HepG2 (cell line): ENCODE data around the gene CFAP43. TPM values are rescaled to one million over a fixed set of nuclear protein-coding genes. Genes with fewer than 3 reads are reported as not detected.

ENCODE experiments used
- AHDC1 ChIP-seq: sonication (generic); formaldehyde crosslinking; IDR thresholded peaks from 2 replicates; pipeline ENCODE4 v1.5.1; 2020; ENCODE audit warnings: mild to moderate bottlenecking, missing genetic modification reagents, borderline replicate concordance
- CBX2 ChIP-seq, 2 experiments: fragments of 200-600 bp in 1 of 2; sonication (generic); formaldehyde crosslinking in 1 of 2; IDR thresholded peaks; 2 replicates each; pipeline versions ENCODE4 v1.7.0 to v1.8.1; 2018 to 2022; ENCODE audit warnings: low read depth in 2 of 2, low read length in 1 of 2, mild to moderate bottlenecking in 1 of 2, missing genetic modification reagents in 1 of 2
- CEBPG ChIP-seq: IDR thresholded peaks from 2 replicates; pipeline ENCODE4 v1.6.1; 2016
- CEBPZ ChIP-seq: IDR thresholded peaks from 2 replicates; pipeline ENCODE4 v1.6.1; 2012; ENCODE audit warnings: low read length, improper control_type of control experiment
- ISL2 ChIP-seq: sonication (generic); formaldehyde crosslinking; IDR thresholded peaks from 2 replicates; pipeline ENCODE4 v1.5.0; 2020; ENCODE audit warnings: missing genetic modification reagents
- KDM5B ChIP-seq: sonication (generic); formaldehyde crosslinking; IDR thresholded peaks from 2 replicates; pipeline ENCODE4 v1.4.0; 2020; ENCODE audit warnings: missing genetic modification reagents, mild to moderate bottlenecking, borderline replicate concordance
- MAFF ChIP-seq: IDR thresholded peaks from 2 replicates; pipeline ENCODE4 v1.6.1; 2011; ENCODE audit warnings: low read depth, low read length, improper control_type of control experiment
- MAFK ChIP-seq, 2 experiments: IDR thresholded peaks in 1 of 2; conservative IDR thresholded peaks in 1 of 2; 2 replicates each; pipeline ENCODE4 v1.6.1; 2011; ENCODE audit warnings: improper control_type of control experiment in 2 of 2, low read length in 2 of 2
- NFKBIZ ChIP-seq: IDR thresholded peaks from 2 replicates; pipeline ENCODE4 v1.6.1; 2018; ENCODE audit warnings: missing genetic modification reagents, missing compliant biosample characterization
- ONECUT2 ChIP-seq: sonication (generic); formaldehyde crosslinking; IDR thresholded peaks from 2 replicates; pipeline ENCODE4 v1.4.0; 2020; ENCODE audit warnings: missing genetic modification reagents
- PHF5A ChIP-seq: IDR thresholded peaks from one replicate; pipeline ENCODE4 v1.6.1; 2018; ENCODE audit warnings: low read depth, missing genetic modification reagents; ENCODE audit not compliant: unreplicated experiment
- POLR2A ChIP-seq, 2 experiments: IDR thresholded peaks; 2 replicates each; pipeline ENCODE4 v1.6.1; 2011; ENCODE audit warnings: low read depth in 2 of 2, low read length in 2 of 2, mild to moderate bottlenecking in 1 of 2, moderate library complexity in 1 of 2; ENCODE audit not compliant: insufficient read depth in 1 of 2
- SMARCC2 ChIP-seq: fragments of 450-650 bp; IDR thresholded peaks from 2 replicates; pipeline ENCODE4 v1.6.1; 2017; ENCODE audit warnings: antibody characterized with exemption, mild to moderate bottlenecking
- SMARCE1 ChIP-seq: fragments of 450-650 bp; IDR thresholded peaks from 2 replicates; pipeline ENCODE4 v1.6.1; 2017; ENCODE audit warnings: borderline replicate concordance
- ZMYM3 ChIP-seq: sonication (generic); formaldehyde crosslinking; IDR thresholded peaks from 2 replicates; pipeline ENCODE4 v1.5.1; 2020; ENCODE audit warnings: mild to moderate bottlenecking, missing genetic modification reagents
- ZNF280D ChIP-seq: sonication (generic); formaldehyde crosslinking; IDR thresholded peaks from 2 replicates; pipeline ENCODE4 v1.5.1; 2020; ENCODE audit warnings: mild to moderate bottlenecking, missing genetic modification reagents
- ZNF44 ChIP-seq: sonication (generic); formaldehyde crosslinking; IDR thresholded peaks from 2 replicates; pipeline ENCODE4 v1.5.1; 2020; ENCODE audit warnings: mild to moderate bottlenecking, missing genetic modification reagents
- ZNF629 ChIP-seq: sonication (generic); formaldehyde crosslinking; conservative IDR thresholded peaks from 2 replicates; pipeline ENCODE4 v1.5.0; 2020; ENCODE audit warnings: missing genetic modification reagents
- ZNF75D ChIP-seq: sonication (generic); formaldehyde crosslinking; IDR thresholded peaks from 2 replicates; pipeline ENCODE4 v1.8.1; 2023; ENCODE audit warnings: missing genetic modification reagents, mild to moderate bottlenecking, borderline replicate concordance
- polyA plus RNA-seq, 8 experiments: library from polyadenylated mRNA; depleted of rRNA in 3 of 8; stranded (reverse) in 7 of 8; unstranded in 1 of 8; fragments of >200 nt; fragmentation: Illumina TruSeq in 4 of 8; extraction: Trizol in 4 of 8; gene quantifications; 2 replicates each; pipeline versions ENCODE4 v1.2.1 to v1.2.3, GENCODE V29; 2011 to 2016; ENCODE audit warnings: low read depth in 4 of 8, missing spikeins in 1 of 8, mixed read lengths in 1 of 8; ENCODE audit not compliant: insufficient read depth in 1 of 8
- total RNA-seq, 5 experiments: library from RNA; depleted of rRNA; stranded (reverse); fragments of >200 nt; fragmentation: Illumina TruSeq; extraction: Trizol; gene quantifications; 2 replicates each; pipeline ENCODE4 v1.2.3, GENCODE V29; 2016; ENCODE audit warnings: low read depth in 1 of 5

Gene CFAP43
- total and polyA plus RNA-seq, 2 of the 13 experiments (the other 11 are each of a cell fraction or from before 2014, with no cell fraction given): 0.24 to 0.38 TPM

GRCh38 chr10:104232613-104233102 is 494 bp upstream of the CFAP43 start (continued):
- TF ChIP-seq KDM5B (CRISPR knock-in tag) (0 out of 2 replicates have a peak, but pooled peaks have one; percentile 33), ZNF280D (CRISPR knock-in tag) (peak; percentile 62; the same call in 1 of the 2 replicates), ONECUT2 (CRISPR knock-in tag) (peak; percentile 58; the same call in 1 of the 2 replicates), POLR2A (IDR thresholded peaks at IDR 0.05; ENCODE audit: insufficient read depth in 1 of 2, low read depth in 2 of 2, low read length in 2 of 2) (no peak), CEBPZ (no peak), MAFF (peak; percentile 59), ISL2 (no peak), ZNF44 (CRISPR knock-in tag) (no peak), AHDC1 (CRISPR knock-in tag) (no peak), SMARCC2 (no peak), NFKBIZ (CRISPR knock-in tag) (no peak), ZMYM3 (CRISPR knock-in tag) (peak; percentile 47; the same call in 1 of the 2 replicates), CBX2 (IDR thresholded peaks at IDR 0.05; ENCODE audit: low read depth, low read length) (no peak), CBX2 (CRISPR knock-in tag; IDR thresholded peaks at IDR 0.05; ENCODE audit: low read depth) (no peak), SMARCE1 (no peak), PHF5A (CRISPR knock-in tag) (no peak), ZNF75D (CRISPR knock-in tag) (no peak), ZNF629 (CRISPR knock-in tag) (peak; percentile 94), MAFK (conservative IDR thresholded peaks at IDR 0.05 in 1 of 2, IDR thresholded peaks at IDR 0.05 in 1 of 2; ENCODE audit: low read length in 2 of 2) (peak; percentile 62 to 69), CEBPG (CRISPR knock-in tag) (no peak)
